Measurements from ENCODE around the gene RRP36. TPM values are rescaled to one million over a fixed set of nuclear protein-coding genes. Genes with fewer than 3 reads are reported as not detected.
"Not testable (repeated sequence)": the region's sequence is repeated elsewhere in the genome, so short reads cannot be mapped to it uniquely, and the experiment has no call there.

Gene RRP36
- total and polyA plus RNA-seq, 4 experiments from 2014 or later, result 56.5 to 77.0 (median 62.1) TPM

DNA sequence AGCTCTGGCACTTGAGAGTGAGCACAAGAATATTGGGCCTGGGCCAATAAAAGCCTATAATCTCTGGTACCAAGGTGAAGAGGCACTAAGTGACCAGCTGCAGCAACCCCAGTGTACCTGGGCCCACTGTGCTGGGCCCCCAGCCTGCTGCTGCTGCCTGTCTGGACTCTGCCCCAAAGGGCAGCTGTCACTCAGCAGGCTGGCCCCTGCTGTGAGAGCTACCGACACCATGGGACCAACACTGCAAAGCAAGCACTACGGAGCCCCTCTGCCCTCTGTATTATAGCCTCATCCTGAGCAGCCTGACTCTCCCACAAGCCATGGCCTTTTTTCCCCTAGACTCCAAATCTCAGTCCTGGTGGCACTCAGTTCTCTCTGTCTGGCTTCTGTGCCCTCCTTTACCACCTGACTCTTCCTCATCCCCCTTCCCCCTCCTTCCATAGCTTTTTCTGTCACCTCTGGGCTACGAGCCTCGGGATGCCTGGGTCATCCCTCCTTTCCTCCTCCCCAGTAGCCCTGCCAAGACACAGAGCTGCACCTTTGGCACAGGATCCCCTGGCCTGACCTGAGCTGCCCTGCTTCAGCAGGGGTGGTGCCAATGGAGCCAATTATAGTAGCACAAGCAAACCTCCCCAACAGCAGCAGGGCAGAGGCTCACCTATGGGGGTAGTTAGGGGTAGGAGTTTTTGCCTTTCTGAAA lies 14.2 kb downstream of the RRP36 start:
- CTCF ChIA-PET (ENCODE audit: partially characterized antibody), result interaction anchor here (2.1 kb wide), 1 partner anchor 18 kb away, joined by 5 read pairs; the partner anchor contains the start of gene CUL7
- H3K4me3 ChIP-seq (ENCODE audit: low read length in 2 of 2), result no peak overlapping the region
- H3K4me1 ChIP-seq (ENCODE audit: insufficient read depth, low read length), result no peaks in the 10 kb centered on the region
- H3K27ac ChIP-seq (ENCODE audit: low read depth, low read length), result no peak overlapping the region
- H3K27me3 Mint-ChIP-seq, result no peaks in the 10 kb centered on the region
- no peaks in the 10 kb centered on the region for H3K9me3 ChIP-seq (ENCODE audit: control insufficient read depth in 1 of 2, low read length in 2 of 2)
- peaks cover 22 to 52% of the 10 kb centered on the region in 2 donors for H3K36me3 Mint-ChIP-seq
- no peak for DNase-seq
- POLR2A ChIA-PET (ENCODE audit: partially characterized antibody), result interaction anchor here (1.4 to 2.0 kb wide), 2 partner anchors 21 to 23 kb away, joined by 4 to 5 read pairs; partner anchors contain the start of genes KLC4, KLHDC3 and MRPL2
- H3K27ac Mint-ChIP-seq, result peak overlapping the region in 3 of 7 donors; percentile 29 to 50 (median 40)
- no peaks in the 10 kb centered on the region for H3K27me3 ChIP-seq (ENCODE audit: insufficient read depth, low read length)
- no peak overlapping the region for H3K4me3 Mint-ChIP-seq
- peaks cover 0 to 2% (median 0%) of the 10 kb centered on the region in 8 donors for H3K9me3 Mint-ChIP-seq
- intact Hi-C loops (cut with micrococcal nuclease), result no loop called here
- peaks cover 0 to 6% (median under 1%) of the 10 kb centered on the region in 4 donors for H3K4me1 Mint-ChIP-seq
- H3K36me3 ChIP-seq (ENCODE audit: insufficient read depth, low read length), result peaks cover 38% of the 10 kb centered on the region

DNA sequence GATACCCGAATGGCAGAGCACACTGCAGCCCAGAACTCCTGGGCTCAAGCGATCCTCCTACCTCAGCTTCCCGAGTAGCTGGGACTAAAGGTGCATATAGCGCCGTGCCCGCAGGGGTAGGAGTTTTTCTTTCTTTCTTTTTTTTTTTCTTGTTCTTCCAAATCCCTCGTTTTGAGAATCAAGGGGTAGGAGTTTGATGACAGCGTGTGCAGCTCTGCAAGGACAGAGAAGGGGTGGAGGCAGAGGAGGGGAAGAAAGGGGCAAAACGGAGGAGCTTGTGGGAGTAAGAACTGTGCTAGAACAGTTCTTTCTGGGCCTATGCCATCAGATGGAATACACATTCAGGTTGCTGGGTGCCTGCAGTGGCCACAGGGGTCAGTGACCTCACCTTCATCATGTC lies 15.3 kb downstream of the RRP36 start:
- POLR2A ChIA-PET (ENCODE audit: partially characterized antibody), result interaction anchor here (1.4 kb wide), 1 partner anchor 22 kb away, joined by 4 read pairs; the partner anchor contains the start of gene KLHDC3

DNA sequence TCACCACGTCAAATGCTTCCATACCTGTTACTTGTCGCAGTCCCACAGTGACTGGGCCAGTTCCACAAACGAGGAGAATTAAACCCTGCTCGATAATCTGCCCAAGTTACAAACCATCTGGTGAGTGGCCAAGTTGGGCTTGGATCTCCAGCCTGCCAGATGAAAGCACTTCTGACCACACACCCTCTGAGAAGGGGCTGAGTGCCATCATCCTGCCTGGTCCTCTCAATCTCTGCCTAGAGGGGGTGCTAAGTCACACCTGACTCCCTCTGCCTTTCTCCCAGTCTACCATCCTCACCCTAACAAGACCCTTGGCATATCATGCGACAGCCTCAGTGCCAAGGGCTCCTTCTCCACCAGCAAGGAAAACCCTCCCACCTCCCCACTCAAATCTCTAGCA lies 15.8 kb downstream of the RRP36 start:
- ChIA-PET CTCF (ENCODE audit: partially characterized antibody) (no interaction called here), POLR2A (ENCODE audit: partially characterized antibody) (no interaction called here)
- H3K27me3 Mint-ChIP-seq, result no peaks in the 10 kb centered on the region
- peaks cover 0 to 6% (median under 1%) of the 10 kb centered on the region in 4 donors for H3K4me1 Mint-ChIP-seq
- DNase-seq, result no peak
- Histone ChIP-seq H3K4me3 (ENCODE audit: low read length in 2 of 2) (no peak overlapping the region), H3K27me3 (ENCODE audit: insufficient read depth, low read length) (no peaks in the 10 kb centered on the region), H3K27ac (ENCODE audit: low read depth, low read length) (no peak overlapping the region), H3K9me3 (ENCODE audit: control insufficient read depth in 1 of 2, low read length in 2 of 2) (no peaks in the 10 kb centered on the region), H3K4me1 (ENCODE audit: insufficient read depth, low read length) (no peaks in the 10 kb centered on the region), H3K36me3 (ENCODE audit: insufficient read depth, low read length) (peaks cover 36% of the 10 kb centered on the region)
- no peaks in the 10 kb centered on the region for H3K9me3 Mint-ChIP-seq
- intact Hi-C loops (cut with micrococcal nuclease), result no loop called here
- H3K4me3 Mint-ChIP-seq, result no peak overlapping the region
- H3K27ac Mint-ChIP-seq, result peak overlapping the region in 2 of 7 donors; percentile 46 to 54
- peaks cover 17 to 50% of the 10 kb centered on the region in 2 donors for H3K36me3 Mint-ChIP-seq

More for the DNA sequence above, 15.3 kb downstream of the RRP36 start:
- no peaks in the 10 kb centered on the region for H3K27me3 ChIP-seq (ENCODE audit: insufficient read depth, low read length)
- Mint-ChIP-seq H3K9me3 (peaks cover 0 to under 1% (median 0%) of the 10 kb centered on the region in 8 donors), H3K27ac (peak overlapping the region in 1 of 7 donors; percentile 36), H3K4me3 (no peak overlapping the region), H3K36me3 (peaks cover 20 to 53% of the 10 kb centered on the region in 2 donors), H3K27me3 (no peaks in the 10 kb centered on the region), H3K4me1 (peaks cover 0 to 6% (median under 1%) of the 10 kb centered on the region in 4 donors)
- no peak overlapping the region for H3K4me3 ChIP-seq (ENCODE audit: low read length in 2 of 2)
- no peaks in the 10 kb centered on the region for H3K4me1 ChIP-seq (ENCODE audit: insufficient read depth, low read length)
- no peaks in the 10 kb centered on the region for H3K9me3 ChIP-seq (ENCODE audit: control insufficient read depth in 1 of 2, low read length in 2 of 2)
- CTCF ChIA-PET (ENCODE audit: partially characterized antibody), result interaction anchor here (2.1 kb wide), 1 partner anchor 17 kb away, joined by 5 read pairs; the partner anchor contains the start of gene CUL7
- H3K36me3 ChIP-seq (ENCODE audit: insufficient read depth, low read length), result peaks cover 38% of the 10 kb centered on the region
- H3K27ac ChIP-seq (ENCODE audit: low read depth, low read length), result no peak overlapping the region
- no peak for DNase-seq
- intact Hi-C loops (cut with micrococcal nuclease), result no loop called here

DNA sequence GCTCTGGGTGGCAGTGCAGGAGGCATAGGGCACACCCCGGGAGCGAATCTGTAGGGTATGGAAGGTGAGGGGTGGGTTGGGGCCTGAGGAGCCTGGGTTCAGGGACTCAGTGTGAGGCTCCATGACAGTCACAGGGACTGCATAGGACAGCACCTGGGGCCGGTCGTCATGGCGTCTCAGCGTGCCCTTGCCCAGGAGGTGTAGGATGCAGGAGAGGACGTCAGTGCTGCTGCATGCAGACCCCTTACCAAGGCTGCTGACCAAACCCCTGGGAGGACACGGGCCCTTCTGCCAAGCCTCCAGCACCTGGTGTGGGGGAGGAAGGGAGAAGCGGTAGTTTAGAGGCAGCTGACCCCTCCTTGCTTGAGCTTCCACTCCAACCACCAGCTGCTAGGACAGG lies 16.3 kb downstream of the RRP36 start:
- Histone ChIP-seq H3K36me3 (ENCODE audit: insufficient read depth, low read length) (peaks cover 32% of the 10 kb centered on the region), H3K4me1 (ENCODE audit: insufficient read depth, low read length) (no peaks in the 10 kb centered on the region), H3K4me3 (ENCODE audit: low read length in 2 of 2) (no peak overlapping the region), H3K9me3 (ENCODE audit: control insufficient read depth in 1 of 2, low read length in 2 of 2) (no peaks in the 10 kb centered on the region), H3K27me3 (ENCODE audit: insufficient read depth, low read length) (no peaks in the 10 kb centered on the region), H3K27ac (ENCODE audit: low read depth, low read length) (no peak overlapping the region)
- POLR2A ChIA-PET (ENCODE audit: partially characterized antibody), result no interaction called here
- no peak overlapping the region for H3K4me3 Mint-ChIP-seq
- DNase-seq, result no peak
- intact Hi-C loops (cut with micrococcal nuclease), result no loop called here
- peaks cover 0 to 6% (median under 1%) of the 10 kb centered on the region in 4 donors for H3K4me1 Mint-ChIP-seq
- CTCF ChIA-PET (ENCODE audit: partially characterized antibody), result no interaction called here
- H3K27me3 Mint-ChIP-seq, result no peaks in the 10 kb centered on the region
- peaks cover 21 to 53% of the 10 kb centered on the region in 2 donors for H3K36me3 Mint-ChIP-seq
- no peaks in the 10 kb centered on the region for H3K9me3 Mint-ChIP-seq
- H3K27ac Mint-ChIP-seq, result peak overlapping the region in 1 of 7 donors; percentile 46

DNA sequence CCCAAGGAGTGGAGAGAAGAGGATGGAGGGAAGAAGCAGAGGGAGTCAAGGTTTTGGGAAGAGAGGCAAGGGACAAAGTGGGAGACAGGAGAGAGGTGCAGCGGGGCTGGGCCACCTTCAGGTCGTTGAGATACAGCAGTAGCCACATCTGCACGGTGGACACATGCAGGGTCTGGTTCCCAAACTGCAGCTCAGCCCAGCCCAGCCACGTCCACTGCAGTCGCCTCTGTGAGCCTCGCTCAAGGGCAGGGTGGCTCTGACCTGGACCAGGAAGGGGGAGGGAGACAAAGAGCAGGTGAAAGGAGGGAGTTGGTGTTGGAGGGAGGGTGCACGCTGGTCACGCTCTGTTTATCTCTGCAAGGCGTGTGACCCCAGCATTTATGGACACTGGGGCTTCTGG lies 17.3 kb downstream of the RRP36 start:
- H3K36me3 ChIP-seq (ENCODE audit: insufficient read depth, low read length), result peaks cover 39% of the 10 kb centered on the region
- no peaks in the 10 kb centered on the region for H3K9me3 ChIP-seq (ENCODE audit: control insufficient read depth in 1 of 2, low read length in 2 of 2)
- H3K9me3 Mint-ChIP-seq, result no peaks in the 10 kb centered on the region
- no peak overlapping the region for H3K27ac ChIP-seq (ENCODE audit: low read depth, low read length)
- H3K27me3 Mint-ChIP-seq, result no peaks in the 10 kb centered on the region
- intact Hi-C loops (cut with micrococcal nuclease), result no loop called here
- H3K4me1 ChIP-seq (ENCODE audit: insufficient read depth, low read length), result no peaks in the 10 kb centered on the region
- ChIA-PET CTCF (ENCODE audit: partially characterized antibody) (no interaction called here), POLR2A (ENCODE audit: partially characterized antibody) (interaction anchor here (0.7 to 1.2 kb wide), 3 partner anchors 17 to 586 kb away, joined by 3 to 5 read pairs (median 4); partner anchors contain the start of gene RRP36)
- peaks cover 24 to 55% of the 10 kb centered on the region in 2 donors for H3K36me3 Mint-ChIP-seq
- H3K27me3 ChIP-seq (ENCODE audit: insufficient read depth, low read length), result no peaks in the 10 kb centered on the region
- no peak for DNase-seq
- no peak overlapping the region for H3K4me3 Mint-ChIP-seq
- H3K27ac Mint-ChIP-seq, result peak overlapping the region in 2 of 7 donors; percentile 46 to 79
- H3K4me1 Mint-ChIP-seq, result no peaks in the 10 kb centered on the region
- no peak overlapping the region for H3K4me3 ChIP-seq (ENCODE audit: low read length in 2 of 2)

DNA sequence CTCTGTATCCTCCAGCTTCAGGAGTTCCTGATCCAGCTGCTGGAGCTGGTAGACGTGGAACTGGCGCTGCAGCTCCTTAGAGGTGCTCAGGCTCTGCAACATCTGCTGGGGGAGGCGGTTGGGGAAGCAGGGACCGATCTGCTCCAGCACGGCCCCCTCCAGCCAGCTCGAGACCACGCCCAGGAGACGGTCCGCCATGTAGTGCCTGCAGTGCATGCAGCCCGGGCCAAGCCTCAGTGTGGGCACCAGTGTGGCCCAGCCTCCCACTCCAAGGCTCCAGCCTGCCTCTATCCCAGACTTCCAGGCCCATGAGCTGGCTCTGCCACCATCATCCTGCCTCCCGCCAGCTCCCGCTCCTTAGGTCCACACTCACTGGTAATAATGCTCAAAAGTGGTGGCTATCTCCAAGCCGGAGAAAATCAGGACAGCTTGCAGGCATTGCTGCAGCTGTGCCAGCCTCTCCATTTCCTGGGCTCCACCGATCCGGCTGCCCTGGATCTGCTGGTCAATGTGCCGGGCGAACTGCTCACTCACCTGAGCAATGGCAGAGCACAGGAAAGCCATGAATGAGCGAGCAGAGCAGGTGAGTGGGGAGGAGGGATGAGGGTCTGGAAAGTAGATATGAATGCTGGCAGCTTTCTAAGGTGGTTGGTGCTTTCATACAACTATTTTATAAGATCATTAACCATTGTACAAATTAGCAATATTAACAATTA lies 19.3 kb downstream of the RRP36 start:
- intact Hi-C loops (cut with micrococcal nuclease), result no loop called here
- no peak overlapping the region for H3K4me3 ChIP-seq (ENCODE audit: low read length in 2 of 2)
- H3K4me3 Mint-ChIP-seq, result no peak overlapping the region
- no peaks in the 10 kb centered on the region for H3K9me3 ChIP-seq (ENCODE audit: control insufficient read depth in 1 of 2, low read length in 2 of 2)
- H3K27me3 Mint-ChIP-seq, result no peaks in the 10 kb centered on the region
- H3K27ac Mint-ChIP-seq, result peak overlapping the region in 1 of 7 donors; percentile 22
- CTCF ChIA-PET (ENCODE audit: partially characterized antibody), result no interaction called here
- DNase-seq, result no peak
- H3K36me3 Mint-ChIP-seq, result peaks cover 26 to 52% of the 10 kb centered on the region in 2 donors
- H3K9me3 Mint-ChIP-seq, result no peaks in the 10 kb centered on the region
- no peak overlapping the region for H3K27ac ChIP-seq (ENCODE audit: low read depth, low read length)
- peaks cover 42% of the 10 kb centered on the region for H3K36me3 ChIP-seq (ENCODE audit: insufficient read depth, low read length)
- H3K4me1 Mint-ChIP-seq, result no peaks in the 10 kb centered on the region
- H3K4me1 ChIP-seq (ENCODE audit: insufficient read depth, low read length), result no peaks in the 10 kb centered on the region
- POLR2A ChIA-PET (ENCODE audit: partially characterized antibody), result no interaction called here
- no peaks in the 10 kb centered on the region for H3K27me3 ChIP-seq (ENCODE audit: insufficient read depth, low read length)

DNA sequence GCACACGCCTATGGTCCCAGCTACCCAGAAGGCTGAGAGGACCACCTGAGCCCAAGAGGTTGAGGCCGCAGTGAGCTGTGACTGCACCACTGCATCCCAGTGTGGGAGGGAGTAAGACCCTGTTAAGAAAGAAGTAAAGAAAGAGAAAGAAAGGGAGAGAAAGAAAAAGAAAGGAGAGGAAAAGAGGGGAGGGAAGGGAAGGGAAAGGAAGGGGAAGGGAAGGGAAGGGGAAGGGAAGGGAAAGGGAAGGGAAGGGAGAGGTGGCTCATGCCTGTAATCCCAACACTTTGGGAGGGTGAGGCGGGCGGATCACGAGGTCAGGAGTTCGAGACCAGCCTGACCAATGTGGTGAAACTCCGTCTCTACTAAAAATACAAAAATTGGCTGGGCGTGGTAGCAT lies 20.1 kb downstream of the RRP36 start:
- H3K27ac ChIP-seq (ENCODE audit: low read depth, low read length); H3K4me1 ChIP-seq (ENCODE audit: insufficient read depth, low read length); H3K9me3 Mint-ChIP-seq; intact Hi-C loops (cut with micrococcal nuclease); H3K4me3 ChIP-seq (ENCODE audit: low read length in 2 of 2); H3K4me1 Mint-ChIP-seq; CTCF ChIA-PET (ENCODE audit: partially characterized antibody); H3K27me3 Mint-ChIP-seq; POLR2A ChIA-PET (ENCODE audit: partially characterized antibody); H3K4me3 Mint-ChIP-seq; H3K9me3 ChIP-seq (ENCODE audit: control insufficient read depth in 1 of 2, low read length in 2 of 2); DNase-seq; H3K27me3 ChIP-seq (ENCODE audit: insufficient read depth, low read length); H3K27ac Mint-ChIP-seq: not testable (repeated sequence)
- peaks cover 29 to 57% of the 10 kb centered on the region in 2 donors for H3K36me3 Mint-ChIP-seq
- H3K36me3 ChIP-seq (ENCODE audit: insufficient read depth, low read length), result peaks cover 45% of the 10 kb centered on the region
